CD4-positive, CD25-positive, alpha-beta regulatory T cell (primary cell): Measurements from ENCODE around the gene NUDT4. TPM values are rescaled to one million over a fixed set of nuclear protein-coding genes. Genes with fewer than 3 reads are reported as not detected.
"Not testable (repeated sequence)": the region's sequence is repeated elsewhere in the genome, so short reads cannot be mapped to it uniquely, and the experiment has no call there.

Source experiments
- ATAC-seq, 2 donors: fragments of 150-1000 bp; cut with Tn5 transposase; one replicate each; pipeline ENCODE4 v1.10.0; 2021; ENCODE audit warnings: low read depth in 2 of 2, moderate number of reproducible peaks in 2 of 2, moderate library complexity in 1 of 2
- DNase-seq, 3 donors: peaks; one replicate each; pipeline versions ENCODE4 v3.0.0 to v3.0.0-alpha.2; 2012 to 2022; ENCODE audit warnings: mixed read lengths in 1 of 3
- H3K27ac ChIP-seq: one replicate; pipeline ENCODE4 v1.7.0; 2013; ENCODE audit warnings: mild to moderate bottlenecking, low read length; ENCODE audit not compliant: insufficient read depth, poor library complexity, severe bottlenecking
- H3K27me3 ChIP-seq: one replicate; pipeline ENCODE4 v1.7.0; 2013; ENCODE audit warnings: low read length; ENCODE audit not compliant: control insufficient read depth, insufficient read depth
- H3K36me3 ChIP-seq: one replicate; pipeline ENCODE4 v1.7.0; 2013; ENCODE audit warnings: mild to moderate bottlenecking, low read length, moderate library complexity; ENCODE audit not compliant: control insufficient read depth, insufficient read depth
- H3K4me1 ChIP-seq: 2 replicates; pipeline ENCODE4 v1.7.0; 2013; ENCODE audit warnings: mild to moderate bottlenecking, low read length; ENCODE audit not compliant: insufficient read depth, control insufficient read depth, poor library complexity, severe bottlenecking
- H3K4me3 ChIP-seq: one replicate; pipeline ENCODE4 v1.7.0; 2013; ENCODE audit warnings: low read depth, mild to moderate bottlenecking, low read length, moderate library complexity
- H3K9me3 ChIP-seq, 2 experiments: 1 replicate in 1 of 2; 2 replicates in 1 of 2; pipeline ENCODE4 v1.7.0; 2013; ENCODE audit warnings: low read length in 2 of 2, mild to moderate bottlenecking in 1 of 2, moderate library complexity in 1 of 2; ENCODE audit not compliant: control insufficient read depth in 2 of 2
- H3K27ac Mint-ChIP-seq, 3 donors: one replicate each; pipeline ENCODE4 v1.8.0; 2020 to 2022; ENCODE audit warnings: mild to moderate bottlenecking in 3 of 3, mixed read lengths in 3 of 3, moderate library complexity in 2 of 3
- H3K27me3 Mint-ChIP-seq: one replicate; pipeline ENCODE4 v1.8.0; 2022; ENCODE audit warnings: mild to moderate bottlenecking, mixed read lengths
- H3K36me3 Mint-ChIP-seq: one replicate; pipeline ENCODE4 v1.8.0; 2020; ENCODE audit warnings: mixed read lengths
- H3K4me1 Mint-ChIP-seq, 4 donors: one replicate each; pipeline ENCODE4 v1.8.0; 2020 to 2022; ENCODE audit warnings: mixed read lengths in 4 of 4, mild to moderate bottlenecking in 1 of 4
- H3K4me3 Mint-ChIP-seq, 4 donors: one replicate each; pipeline ENCODE4 v1.8.0; 2020 to 2022; ENCODE audit warnings: mild to moderate bottlenecking in 4 of 4, mixed read lengths in 4 of 4, moderate library complexity in 3 of 4
- H3K9me3 Mint-ChIP-seq, 7 donors: one replicate each; pipeline ENCODE4 v1.8.0; 2020 to 2022; ENCODE audit warnings: mixed read lengths in 7 of 7, mild to moderate bottlenecking in 3 of 7, moderate library complexity in 2 of 7
- polyA plus RNA-seq, 4 donors: library from polyadenylated mRNA; unstranded; fragments of 300-500 nt; fragmentation: Illumina TruSeq; gene quantifications; one replicate each; pipeline ENCODE4 v1.2.3, GENCODE V29; 2021
- total RNA-seq: library from RNA; stranded (reverse); gene quantifications from one replicate; pipeline ENCODE4 v1.2.3, GENCODE V29; 2022

Gene NUDT4
- total and polyA plus RNA-seq, 5 donors from 2014 or later: 36.7 to 78.2 (median 45.9) TPM

GRCh38 chr12:93404961-93405849, 27.5 kb downstream of the NUDT4 start:
- Histone ChIP-seq H3K36me3 (peaks cover 35% of the 10 kb centered on the region), H3K9me3 (no peaks in the 10 kb centered on the region), H3K27me3 (no peaks in the 10 kb centered on the region), H3K27ac (no peak overlapping the region), H3K4me3 (no peak overlapping the region), H3K4me1 (no peaks in the 10 kb centered on the region)
- Mint-ChIP-seq H3K27me3 (no peaks in the 10 kb centered on the region), H3K4me3 (peak overlapping the region in 1 of 4 donors; percentile 51), H3K9me3 (peaks cover 0 to 1% (median 0%) of the 10 kb centered on the region in 7 donors), H3K27ac (peak overlapping the region in 2 of 3 donors; percentile 23 to 52), H3K4me1 (peaks cover 6 to 14% (median 10%) of the 10 kb centered on the region in 4 donors), H3K36me3 (peaks cover 22% of the 10 kb centered on the region)
- DNase-seq (no peak), ATAC-seq (no peak)

- peaks cover 20 to 28% (median 26%) of the 10 kb centered on the region in 4 donors for H3K4me1 Mint-ChIP-seq
- no peak overlapping the region for H3K27ac ChIP-seq
Measured at GRCh38 chr12:93407054-93407962, 29.6 kb downstream of the NUDT4 start.

DNA sequence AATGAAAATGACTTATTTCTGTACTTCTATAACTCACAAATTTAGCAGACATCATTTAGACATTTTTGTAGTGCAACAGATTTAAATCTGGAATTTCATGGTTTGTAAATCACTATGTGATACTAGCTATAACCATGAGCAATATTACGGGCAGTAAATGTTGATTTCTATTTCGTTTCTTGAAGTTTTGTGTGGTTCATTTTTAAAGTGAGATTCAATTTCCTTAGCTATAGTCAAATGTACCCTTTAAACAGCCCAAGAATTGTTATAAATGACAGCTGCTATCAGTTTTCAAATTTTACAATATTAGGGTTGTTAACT, 30.2 kb downstream of the NUDT4 start:
- Mint-ChIP-seq H3K9me3 (peaks cover 0 to 1% (median 0%) of the 10 kb centered on the region in 7 donors), H3K4me1 (peaks cover 21 to 31% (median 30%) of the 10 kb centered on the region in 4 donors), H3K4me3 (no peak overlapping the region), H3K27ac (peak overlapping the region in 2 of 3 donors; percentile 62 to 86), H3K27me3 (no peaks in the 10 kb centered on the region), H3K36me3 (peaks cover 23% of the 10 kb centered on the region)
- DNase-seq: no peak
- no peak for ATAC-seq
- Histone ChIP-seq H3K36me3 (peaks cover 45% of the 10 kb centered on the region), H3K4me3 (no peak overlapping the region), H3K27ac (no peak overlapping the region), H3K27me3 (no peaks in the 10 kb centered on the region), H3K9me3 (no peaks in the 10 kb centered on the region), H3K4me1 (peaks cover 9% of the 10 kb centered on the region)

More at GRCh38 chr12:93407054-93407962, 29.6 kb downstream of the NUDT4 start:
- Histone ChIP-seq H3K36me3 (peaks cover 45% of the 10 kb centered on the region), H3K4me3 (no peak overlapping the region), H3K27me3 (no peaks in the 10 kb centered on the region), H3K9me3 (no peaks in the 10 kb centered on the region), H3K4me1 (peaks cover 9% of the 10 kb centered on the region)
- Mint-ChIP-seq H3K27ac (peak overlapping the region in 2 of 3 donors; percentile 62 to 86), H3K27me3 (no peaks in the 10 kb centered on the region), H3K36me3 (peaks cover 29% of the 10 kb centered on the region), H3K9me3 (peaks cover 0 to 1% (median 0%) of the 10 kb centered on the region in 7 donors), H3K4me3 (no peak overlapping the region)
- no peak for DNase-seq
- ATAC-seq: no peak

DNA sequence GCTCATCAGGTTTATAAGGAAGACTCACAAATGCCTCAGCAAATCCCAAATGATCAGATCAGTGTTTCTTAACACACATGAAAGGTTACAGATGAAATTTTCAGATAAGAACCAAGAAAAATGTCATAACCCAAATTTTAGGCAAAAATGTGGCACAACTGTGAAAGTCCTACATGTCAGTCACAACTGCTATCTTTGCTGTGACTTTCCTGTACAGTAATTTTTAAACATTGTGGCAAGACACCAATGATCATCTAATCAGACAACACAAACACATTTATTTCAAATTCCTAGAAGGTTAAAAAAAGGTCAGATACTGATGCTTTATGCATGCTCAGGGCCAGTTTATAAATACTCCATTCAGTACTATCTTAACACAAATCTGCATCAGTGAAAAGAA, 31.1 kb downstream of the NUDT4 start:
- no peak for DNase-seq
- Histone ChIP-seq H3K27me3 (no peaks in the 10 kb centered on the region), H3K4me1 (peaks cover 17% of the 10 kb centered on the region), H3K9me3 (no peaks in the 10 kb centered on the region), H3K4me3 (no peak overlapping the region), H3K27ac (no peak overlapping the region), H3K36me3 (peaks cover 45% of the 10 kb centered on the region)
- peaks cover 0 to 1% (median 0%) of the 10 kb centered on the region in 7 donors for H3K9me3 Mint-ChIP-seq
- H3K27ac Mint-ChIP-seq: peak overlapping the region; percentile 25 to 65 (median 46)
- H3K4me3 Mint-ChIP-seq: no peak overlapping the region
- H3K4me1 Mint-ChIP-seq: peaks cover 28 to 40% (median 38%) of the 10 kb centered on the region in 4 donors
- H3K27me3 Mint-ChIP-seq: no peaks in the 10 kb centered on the region
- H3K36me3 Mint-ChIP-seq: peaks cover 29% of the 10 kb centered on the region
- ATAC-seq: no peak

DNA sequence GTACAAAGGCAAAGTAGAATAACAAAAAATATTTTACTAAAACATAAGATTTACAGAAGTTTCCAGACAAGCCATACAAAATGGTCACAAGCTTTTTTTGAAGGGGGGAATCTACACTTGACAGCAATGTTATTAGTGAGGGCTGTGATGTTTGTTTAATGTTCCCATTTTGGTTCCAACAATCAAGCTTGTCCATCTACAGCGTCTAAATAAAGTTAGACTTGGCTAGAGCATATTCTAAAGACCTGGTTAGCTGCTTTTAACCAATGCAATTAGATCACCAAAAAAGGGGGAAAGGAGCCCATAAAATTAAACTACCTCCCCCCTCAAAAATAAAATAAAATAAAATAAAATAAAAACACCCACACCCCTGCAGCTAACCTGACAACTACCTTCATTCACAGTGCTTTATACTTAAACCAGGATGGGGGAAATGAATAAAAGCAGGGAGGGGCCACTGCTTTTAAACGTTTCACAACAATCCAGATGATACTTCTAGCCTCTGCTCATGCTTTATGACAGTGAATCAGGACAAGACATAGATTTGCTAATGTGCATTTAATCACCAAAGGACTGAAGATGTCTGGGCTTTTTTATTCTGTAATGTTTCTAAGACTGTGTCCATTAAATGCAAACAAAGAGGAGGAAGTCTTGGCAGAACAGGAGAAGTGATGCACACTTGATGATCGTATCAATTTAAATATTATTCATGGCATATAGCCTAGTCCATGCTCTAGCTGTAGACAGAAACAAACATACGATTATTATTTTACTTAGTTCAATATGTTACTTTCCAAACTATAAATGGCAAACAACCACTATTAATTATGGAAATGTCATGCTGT, 31.8 kb downstream of the NUDT4 start:
- H3K9me3 Mint-ChIP-seq, ATAC-seq, DNase-seq, H3K27me3 Mint-ChIP-seq, H3K27me3 ChIP-seq, H3K27ac ChIP-seq, H3K4me3 Mint-ChIP-seq, H3K4me3 ChIP-seq, H3K9me3 ChIP-seq: not testable (repeated sequence)
- peaks cover 17% of the 10 kb centered on the region for H3K4me1 ChIP-seq
- peaks cover 43% of the 10 kb centered on the region for H3K36me3 ChIP-seq
- Mint-ChIP-seq H3K36me3 (peaks cover 32% of the 10 kb centered on the region), H3K27ac (peak overlapping the region; percentile 38 to 74 (median 65)), H3K4me1 (peaks cover 28 to 45% (median 40%) of the 10 kb centered on the region in 4 donors)

DNA sequence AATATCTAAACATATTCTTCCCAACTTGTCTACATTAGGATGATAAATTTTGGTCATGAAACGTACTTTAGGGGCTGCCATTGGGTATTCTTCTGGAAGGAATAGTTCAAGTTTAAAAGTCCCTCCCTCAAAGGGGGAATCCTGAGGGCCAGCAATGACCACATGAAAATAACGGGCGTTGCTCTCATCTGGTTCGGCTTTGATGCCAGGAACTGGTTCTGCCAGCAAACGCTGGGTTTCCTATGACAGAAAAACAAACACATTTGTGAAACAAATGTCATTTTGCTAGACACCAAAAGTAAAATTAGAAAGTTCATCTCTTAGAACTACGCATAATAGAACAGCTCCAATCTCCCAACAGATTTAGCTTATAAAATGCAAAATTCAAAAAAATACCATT, 33.3 kb downstream of the NUDT4 start:
- H3K27me3 Mint-ChIP-seq, H3K9me3 ChIP-seq, H3K4me3 ChIP-seq, ATAC-seq, H3K9me3 Mint-ChIP-seq, DNase-seq, H3K27me3 ChIP-seq: not testable (repeated sequence)
- Mint-ChIP-seq H3K36me3 (peaks cover 33% of the 10 kb centered on the region), H3K4me1 (peaks cover 40 to 60% (median 53%) of the 10 kb centered on the region in 4 donors), H3K27ac (peak overlapping the region in 2 of 3 donors; percentile 49 to 60), H3K4me3 (peak overlapping the region in 1 of 4 donors; percentile 10)
- peak overlapping the region; percentile 8 for H3K27ac ChIP-seq
- peaks cover 40% of the 10 kb centered on the region for H3K36me3 ChIP-seq
- H3K4me1 ChIP-seq: peaks cover 26% of the 10 kb centered on the region

DNA sequence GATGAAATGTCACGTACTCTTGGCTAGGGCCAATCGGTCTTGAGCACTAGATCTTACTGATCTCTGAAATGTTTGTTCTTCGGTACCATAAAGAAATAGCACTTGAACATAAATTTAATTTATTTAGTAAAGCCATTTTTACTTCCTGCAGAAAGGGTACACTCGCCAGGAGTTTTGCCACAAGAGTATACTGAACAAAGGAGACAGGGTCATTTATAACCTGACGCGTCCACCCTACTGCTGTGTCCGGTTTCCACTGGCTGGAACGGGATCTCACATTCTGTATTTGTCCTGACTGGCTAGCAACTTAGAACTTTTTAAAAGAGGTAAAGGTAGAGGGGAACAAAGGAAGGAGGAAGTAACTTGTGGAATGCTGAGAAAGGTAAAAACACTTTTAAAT, 34.7 kb downstream of the NUDT4 start:
- not testable (repeated sequence) for H3K9me3 Mint-ChIP-seq, H3K4me3 ChIP-seq, H3K9me3 ChIP-seq, H3K27ac ChIP-seq, ATAC-seq, H3K27me3 Mint-ChIP-seq, DNase-seq, H3K27me3 ChIP-seq
- peaks cover 47 to 73% (median 59%) of the 10 kb centered on the region in 4 donors for H3K4me1 Mint-ChIP-seq
- Histone ChIP-seq H3K36me3 (peaks cover 28% of the 10 kb centered on the region), H3K4me1 (peaks cover 39% of the 10 kb centered on the region)
- H3K27ac Mint-ChIP-seq: peak overlapping the region; percentile 15 to 65 (median 49)
- peak overlapping the region in 2 of 4 donors; percentile 2 to 20 for H3K4me3 Mint-ChIP-seq
- H3K36me3 Mint-ChIP-seq: peaks cover 30% of the 10 kb centered on the region
